Upper lobe of left lung (tissue), 6 donors: ENCODE results near the gene SLC25A21. TPM values are rescaled to one million over a fixed set of nuclear protein-coding genes. Genes with fewer than 3 reads are reported as not detected.

Experiments used
- ATAC-seq, 2 donors: fragments of 200-7000 bp; cut with Tn5 transposase; one replicate each; pipeline ENCODE4 v1.9.1; 2022; ENCODE audit warnings: mild to moderate bottlenecking in 2 of 2, moderate library complexity in 2 of 2; ENCODE audit not compliant: low FRiP score in 2 of 2
- DNase-seq, 2 donors: peaks; one replicate each; pipeline ENCODE4 v3.0.0-alpha.2; 2019 to 2020
- H3K27ac ChIP-seq, 4 donors: fragments of 200-600 bp; sonication (generic); one replicate each; pipeline ENCODE4 v1.5.1; 2016 to 2019
- H3K27me3 ChIP-seq, 4 donors: fragments of 200-600 bp; sonication (generic); one replicate each; pipeline ENCODE4 v1.5.1; 2017 to 2019
- H3K36me3 ChIP-seq, 4 donors: fragments of 200-600 bp; sonication (generic); one replicate each; pipeline ENCODE4 v1.5.1; 2016 to 2019
- H3K4me1 ChIP-seq, 4 donors: fragments of 200-600 bp; sonication (generic); one replicate each; pipeline ENCODE4 v1.5.1; 2018 to 2019
- H3K4me3 ChIP-seq, 4 donors: fragments of 200-600 bp; sonication (generic); one replicate each; pipeline ENCODE4 v1.5.1; 2017 to 2019; ENCODE audit warnings: mild to moderate bottlenecking in 2 of 4, moderate library complexity in 1 of 4
- H3K9me3 ChIP-seq, 4 donors: fragments of 200-600 bp; sonication (generic); one replicate each; pipeline ENCODE4 v1.5.1; 2018 to 2019
- CTCF ChIP-seq, 6 experiments: fragments of 450-650 bp in 4 of 6; fragments of 200-600 bp in 2 of 6; sonication (generic) in 2 of 6; IDR thresholded peaks; one replicate each; pipeline ENCODE4 v1.5.1; 2016 to 2019; ENCODE audit warnings: antibody characterized with exemption in 6 of 6
- EP300 ChIP-seq, 4 donors: sonication (generic); formaldehyde crosslinking; IDR thresholded peaks; one replicate each; pipeline ENCODE4 v1.5.1; 2017; ENCODE audit warnings: antibody characterized with exemption in 4 of 4, control low read depth in 2 of 4
- POLR2A ChIP-seq, 4 donors: fragments of 450-650 bp; IDR thresholded peaks; one replicate each; pipeline ENCODE4 v1.5.1; 2016 to 2017; ENCODE audit warnings: antibody characterized with exemption in 4 of 4, mild to moderate bottlenecking in 2 of 4
- POLR2AphosphoS5 ChIP-seq, 2 donors: sonication (generic); formaldehyde crosslinking; IDR thresholded peaks; one replicate each; pipeline ENCODE4 v1.5.1; 2017; ENCODE audit warnings: antibody characterized with exemption in 2 of 2
- WGBS, 2 donors: methylation state at CpG; one replicate each; pipeline ENCODE4 v1.1.5; 2017 to 2018; 5-methylcytosine and 5-hydroxymethylcytosine counted together
- total RNA-seq, 6 donors: library from RNA; depleted of rRNA in 4 of 6; stranded (reverse); fragments of >200 nt in 4 of 6; gene quantifications; one replicate each; pipeline versions ENCODE4 v1.1.0 to v1.2.1, GENCODE V29; 2016 to 2021
- donor health status: DM: no; HTN: no; CAD: no; lungs with moderate emphysema.
- donor health status: DM: no; HTN: yes; CAD: no; lungs with severe emphysema.

Gene SLC25A21
- total RNA-seq, 6 donors from 2014 or later, result 0.15 to 1.7 (median 0.30) TPM; not detected in 3

- H3K9me3 ChIP-seq, result no peaks in the 10 kb centered on the region
- no peaks in the 10 kb centered on the region for H3K36me3 ChIP-seq
- DNase-seq, result no peak
- H3K4me1 ChIP-seq, result no peaks in the 10 kb centered on the region
- no peak overlapping the region for H3K27ac ChIP-seq
- TF ChIP-seq POLR2AphosphoS5 (IDR thresholded peaks at IDR 0.05) (no peak), EP300 (IDR thresholded peaks at IDR 0.05) (no peak), POLR2A (IDR thresholded peaks at IDR 0.05) (no peak)
- no peak overlapping the region for H3K4me3 ChIP-seq
- H3K27me3 ChIP-seq, result no peaks in the 10 kb centered on the region
- no peak for ATAC-seq
Measured at GRCh38 chr14:36724162-36724561, 448.2 kb downstream of the SLC25A21 start.

DNA sequence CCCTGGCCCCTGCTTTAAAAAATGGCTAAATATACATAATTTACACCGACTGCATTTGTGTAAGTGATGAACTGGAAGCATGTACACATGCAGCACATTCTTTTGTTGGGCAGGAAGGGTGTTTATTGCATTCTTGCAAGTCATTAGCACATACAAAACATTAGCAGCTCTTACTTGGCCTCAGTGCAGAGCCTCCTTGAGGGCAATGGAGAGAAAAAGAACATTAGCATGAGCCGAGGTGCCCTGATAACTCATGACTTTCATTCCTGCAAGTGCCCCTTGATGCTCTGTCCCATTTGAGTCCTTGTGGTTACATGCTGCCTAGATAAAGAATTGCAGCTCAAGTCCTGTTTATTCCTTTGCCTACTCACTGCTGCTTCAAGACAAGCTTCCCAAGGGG is 448.9 kb downstream of the SLC25A21 start:
- Histone ChIP-seq H3K9me3 (no peaks in the 10 kb centered on the region), H3K4me1 (no peaks in the 10 kb centered on the region), H3K27ac (no peak overlapping the region), H3K36me3 (no peaks in the 10 kb centered on the region), H3K27me3 (no peaks in the 10 kb centered on the region), H3K4me3 (no peak overlapping the region)
- no peak for DNase-seq
- ATAC-seq, result no peak
- TF ChIP-seq CTCF (IDR thresholded peaks at IDR 0.05), result no peak
- no peak for TF ChIP-seq POLR2AphosphoS5 (IDR thresholded peaks at IDR 0.05)
- TF ChIP-seq EP300 (IDR thresholded peaks at IDR 0.05), result no peak
- TF ChIP-seq POLR2A (IDR thresholded peaks at IDR 0.05), result no peak
- 44 to 50% methylated on average over 2 of the region's 2 CpGs for WGBS, 2 donors

DNA sequence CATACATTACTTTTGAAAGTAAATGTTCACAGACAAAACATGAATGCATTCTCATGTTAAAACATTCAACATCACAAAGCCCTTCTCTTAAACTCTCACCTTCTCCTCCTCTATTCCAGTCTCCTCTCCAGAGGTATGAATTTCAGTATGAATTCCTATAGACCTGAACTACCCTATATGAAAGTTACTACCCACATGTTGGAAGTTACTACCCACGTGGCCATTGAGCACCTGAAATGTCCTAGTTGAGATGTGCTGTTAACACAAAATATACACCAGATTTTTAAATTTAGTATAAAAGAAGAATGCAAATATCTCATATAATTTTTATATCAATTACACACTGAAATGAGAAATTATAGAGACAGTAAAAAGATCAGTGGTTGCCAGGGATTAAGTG is 450.5 kb downstream of the SLC25A21 start:
- no peaks in the 10 kb centered on the region for H3K4me1 ChIP-seq
- no peak for TF ChIP-seq CTCF (IDR thresholded peaks at IDR 0.05)
- TF ChIP-seq POLR2A (IDR thresholded peaks at IDR 0.05), result no peak
- TF ChIP-seq EP300 (IDR thresholded peaks at IDR 0.05), result no peak
- no peak for TF ChIP-seq POLR2AphosphoS5 (IDR thresholded peaks at IDR 0.05)
- no peak overlapping the region for H3K4me3 ChIP-seq
- no peak overlapping the region for H3K27ac ChIP-seq
- ATAC-seq, result no peak
- H3K27me3 ChIP-seq, result no peaks in the 10 kb centered on the region
- 75 to 81% methylated on average over 1 of the region's 1 CpG for WGBS, 2 donors
- H3K9me3 ChIP-seq, result no peaks in the 10 kb centered on the region
- H3K36me3 ChIP-seq, result no peaks in the 10 kb centered on the region
- DNase-seq, result no peak

GRCh38 chr14:36720657-36721056 is 451.7 kb downstream of the SLC25A21 start:
- H3K27me3 ChIP-seq, result no peaks in the 10 kb centered on the region

DNA sequence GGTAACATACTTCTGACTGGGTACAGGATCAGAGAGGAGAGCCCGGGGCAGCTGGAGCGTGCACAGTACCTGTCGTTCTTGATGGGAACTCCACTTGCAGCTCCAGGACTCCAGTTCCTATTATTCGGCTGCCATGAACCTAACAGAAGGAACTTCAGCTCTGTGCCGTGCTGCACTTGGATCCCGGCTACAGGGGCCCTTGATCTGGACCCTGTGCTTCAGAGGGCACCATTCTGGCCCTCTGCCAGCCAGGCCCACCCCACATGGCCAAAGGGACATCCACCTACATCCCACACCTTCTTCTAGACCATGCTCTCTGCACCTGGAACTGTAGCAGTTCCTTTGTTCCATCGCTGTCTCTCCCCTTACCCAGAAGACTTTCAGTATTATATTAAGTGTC is 452.6 kb downstream of the SLC25A21 start:
- DNase-seq (peak in 1 of 2 donors; percentile 10), ATAC-seq (no peak)
- H3K27me3 ChIP-seq, result no peaks in the 10 kb centered on the region
- no peak overlapping the region for H3K27ac ChIP-seq
- H3K4me3 ChIP-seq, result no peak overlapping the region
- 84 to 93% methylated on average over 7 of the region's 7 CpGs for WGBS, 2 donors
- no peaks in the 10 kb centered on the region for H3K4me1 ChIP-seq
- H3K9me3 ChIP-seq, result no peaks in the 10 kb centered on the region
- no peak for TF ChIP-seq EP300 (IDR thresholded peaks at IDR 0.05)
- TF ChIP-seq POLR2AphosphoS5 (IDR thresholded peaks at IDR 0.05), result no peak
- no peak for TF ChIP-seq CTCF (IDR thresholded peaks at IDR 0.05)
- TF ChIP-seq POLR2A (IDR thresholded peaks at IDR 0.05), result no peak
- H3K36me3 ChIP-seq, result no peaks in the 10 kb centered on the region

More at GRCh38 chr14:36720657-36721056, 451.7 kb downstream of the SLC25A21 start:
- H3K4me3 ChIP-seq, result no peak overlapping the region
- TF ChIP-seq CTCF (IDR thresholded peaks at IDR 0.05), result no peak
- TF ChIP-seq EP300 (IDR thresholded peaks at IDR 0.05), result no peak
- DNase-seq, result no peak
- H3K4me1 ChIP-seq, result no peaks in the 10 kb centered on the region
- no peaks in the 10 kb centered on the region for H3K36me3 ChIP-seq
- no peak overlapping the region for H3K27ac ChIP-seq
- WGBS, 2 donors, result 72 to 88% methylated on average over 2 of the region's 2 CpGs
- no peaks in the 10 kb centered on the region for H3K9me3 ChIP-seq
- no peak for ATAC-seq
